ENCODE measurements around the gene MBD1.
A peak's percentile ranks its signal among the peaks of the same experiment; 100 is the strongest.

Gene MBD1

GRCh38 chr18:50306944-50307343 lies 25.6 kb upstream of the MBD1 start:
- TF ChIP-seq CTCF (IDR thresholded peaks at IDR 0.05; ENCODE audit: insufficient read depth, low read depth, low read length, missing control alignments), result no peak
- no peak for DNase-seq (ENCODE audit: low read depth)
- peak overlapping the region; percentile 65 for H3K4me3 ChIP-seq (ENCODE audit: low read depth, low read length)

- no peak overlapping the region for H3K4me3 ChIP-seq (ENCODE audit: low read depth, low read length)
- TF ChIP-seq CTCF (IDR thresholded peaks at IDR 0.05; ENCODE audit: insufficient read depth, low read depth, low read length, missing control alignments), result no peak
- DNase-seq (ENCODE audit: low read depth), result no peak
Measured at GRCh38 chr18:50301074-50301473, 19.8 kb upstream of the MBD1 start.

- no peak for TF ChIP-seq CTCF (IDR thresholded peaks at IDR 0.05; ENCODE audit: insufficient read depth, low read depth, low read length, missing control alignments)
- no peak for DNase-seq (ENCODE audit: low read depth)
Measured at GRCh38 chr18:50299626-50300388, 18.5 kb upstream of the MBD1 start.

GRCh38 chr18:50298443-50299284 lies 17.3 kb upstream of the MBD1 start:
- DNase-seq (ENCODE audit: low read depth), result no peak
- peak overlapping the region; percentile 15 for H3K4me3 ChIP-seq (ENCODE audit: low read depth, low read length)
- TF ChIP-seq CTCF (IDR thresholded peaks at IDR 0.05; ENCODE audit: insufficient read depth, low read depth, low read length, missing control alignments), result no peak

More at GRCh38 chr18:50299626-50300388, 18.5 kb upstream of the MBD1 start:
- H3K4me3 ChIP-seq (ENCODE audit: low read depth, low read length), result no peak overlapping the region

- peak; percentile 91 for DNase-seq (ENCODE audit: low read depth)
- peak overlapping the region; percentile 15 for H3K4me3 ChIP-seq (ENCODE audit: low read depth, low read length)
- TF ChIP-seq CTCF (IDR thresholded peaks at IDR 0.05; ENCODE audit: insufficient read depth, low read depth, low read length, missing control alignments), result no peak
Measured at GRCh38 chr18:50297621-50298442, 16.5 kb upstream of the MBD1 start.

- no peak for TF ChIP-seq CTCF (IDR thresholded peaks at IDR 0.05; ENCODE audit: insufficient read depth, low read depth, low read length, missing control alignments)
- DNase-seq (ENCODE audit: low read depth), result no peak
Measured at GRCh38 chr18:50293039-50293438, 11.7 kb upstream of the MBD1 start.

More at GRCh38 chr18:50293039-50293438, 11.7 kb upstream of the MBD1 start:
- no peak overlapping the region for H3K4me3 ChIP-seq (ENCODE audit: low read depth, low read length)

Measured in GM12865 (cell line).